Skeletal muscle cell (primary cell): ENCODE results near the gene NOL4L.

Source experiments
- DNase-seq: peaks from one replicate; pipeline ENCODE4 v3.0.0-alpha.2; 2010; ENCODE audit warnings: low read depth
- H3K4me3 ChIP-seq: 2 replicates; pipeline ENCODE4 v1.5.1; 2011; ENCODE audit warnings: low read depth, mild to moderate bottlenecking, control low read depth, low read length, moderate library complexity

The NOL4L gene

DNA sequence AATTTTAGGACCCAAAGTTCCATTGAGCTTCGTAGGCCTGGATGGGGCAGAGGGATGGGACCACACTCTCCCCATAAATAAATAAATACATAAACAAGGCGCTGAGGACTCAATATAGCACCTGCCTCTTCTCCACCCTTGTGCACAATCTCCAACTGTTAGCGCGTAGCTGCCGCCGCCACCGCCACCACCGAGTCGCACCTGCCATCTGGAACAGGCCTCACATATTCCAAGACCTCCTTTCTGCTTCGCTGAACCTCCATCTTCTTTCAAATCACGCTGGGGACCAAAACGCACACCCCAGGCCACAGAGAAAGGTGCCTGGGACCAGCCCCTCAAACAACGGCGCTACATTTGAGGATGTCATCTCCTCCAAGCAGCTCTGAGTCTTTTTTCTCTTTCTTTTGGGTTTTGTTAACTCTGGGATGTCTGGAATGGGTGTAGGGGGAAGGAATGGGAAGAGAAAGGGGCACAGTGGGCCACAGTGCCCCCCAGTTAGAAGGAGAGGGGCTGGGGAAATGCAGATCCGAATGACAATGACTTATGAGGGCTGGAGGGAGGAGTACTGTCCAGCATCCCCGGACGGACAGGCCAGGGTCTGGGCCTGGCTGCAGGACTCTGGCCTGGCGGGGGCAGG lies 49.7 kb downstream of the NOL4L start:
- H3K4me3 ChIP-seq: no peak overlapping the region
- DNase-seq: no peak

DNA sequence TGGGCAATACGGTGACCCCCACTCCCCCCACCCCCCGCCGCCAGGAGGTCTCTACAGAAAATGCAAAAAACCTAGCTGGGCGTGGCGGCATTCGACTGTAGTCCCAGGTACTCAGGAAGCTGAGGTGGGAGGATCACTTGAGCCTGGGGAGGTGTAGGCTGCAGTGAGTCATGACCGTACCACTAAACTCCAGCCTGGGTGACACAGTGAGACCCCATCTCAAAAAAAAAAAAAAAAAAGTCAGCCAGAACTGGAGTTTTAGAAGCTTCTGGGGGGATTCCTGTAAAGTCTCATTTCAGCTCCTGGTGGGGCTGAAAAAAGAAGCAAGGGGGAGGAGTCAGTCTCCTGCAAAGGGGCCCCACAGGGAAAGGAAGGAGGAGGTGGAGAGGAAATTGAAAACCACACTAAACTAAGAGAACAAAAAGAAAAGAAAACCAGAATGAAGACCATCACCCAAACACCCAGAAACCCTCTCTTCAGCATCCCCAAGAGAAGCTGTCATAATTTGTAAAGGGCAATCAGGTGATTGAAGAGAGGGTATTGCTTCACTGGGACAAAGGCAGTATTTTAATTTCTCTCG lies 50.4 kb downstream of the NOL4L start:
- H3K4me3 ChIP-seq: no peak overlapping the region

GRCh38 chr20:32533732-32534131 lies 51.4 kb downstream of the NOL4L start:
- no peak overlapping the region for H3K4me3 ChIP-seq
- no peak for DNase-seq

More for the DNA sequence above, 50.4 kb downstream of the NOL4L start:
- no peak for DNase-seq

- no peak overlapping the region for H3K4me3 ChIP-seq
- no peak for DNase-seq
These were observed 52.9 kb downstream of the NOL4L start for GRCh38 chr20:32532246-32532645.

DNA sequence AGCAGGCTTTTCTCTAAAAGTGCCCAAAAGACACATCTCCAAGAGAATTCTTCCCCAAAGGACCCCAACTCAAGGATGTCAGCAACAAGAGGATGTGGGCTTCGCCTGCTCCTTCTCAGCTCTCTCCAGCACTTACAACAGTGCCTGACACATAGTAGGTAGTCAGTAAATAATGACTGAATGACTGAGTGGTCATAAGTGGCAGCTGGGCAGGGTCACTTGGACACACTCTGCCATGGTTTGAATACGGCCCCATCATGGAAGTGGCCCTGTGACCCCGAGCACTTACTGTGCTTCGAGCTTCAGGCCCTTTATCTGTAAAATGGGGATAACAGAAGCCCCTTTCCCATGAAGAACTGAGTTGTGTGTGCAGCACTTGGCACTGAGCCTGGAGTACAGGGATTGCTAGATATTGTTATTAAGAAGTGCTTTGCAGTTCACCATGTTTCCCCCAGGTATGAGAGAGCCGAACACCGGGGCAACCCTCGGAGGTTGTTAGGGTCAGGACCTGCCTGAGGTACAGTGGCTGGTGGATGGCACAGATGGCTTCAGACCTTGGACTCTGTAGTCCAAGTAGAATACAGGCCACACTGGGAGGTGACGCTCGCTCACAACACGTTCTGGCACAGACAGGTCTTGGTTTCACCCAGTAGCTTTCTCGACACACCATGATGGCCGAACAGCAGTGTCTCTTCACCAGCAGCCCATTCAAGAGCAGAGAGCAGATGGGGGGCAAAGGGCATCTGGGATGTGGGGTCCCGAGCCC lies 56.0 kb downstream of the NOL4L start:
- H3K4me3 ChIP-seq: no peak overlapping the region
- DNase-seq: no peak

DNA sequence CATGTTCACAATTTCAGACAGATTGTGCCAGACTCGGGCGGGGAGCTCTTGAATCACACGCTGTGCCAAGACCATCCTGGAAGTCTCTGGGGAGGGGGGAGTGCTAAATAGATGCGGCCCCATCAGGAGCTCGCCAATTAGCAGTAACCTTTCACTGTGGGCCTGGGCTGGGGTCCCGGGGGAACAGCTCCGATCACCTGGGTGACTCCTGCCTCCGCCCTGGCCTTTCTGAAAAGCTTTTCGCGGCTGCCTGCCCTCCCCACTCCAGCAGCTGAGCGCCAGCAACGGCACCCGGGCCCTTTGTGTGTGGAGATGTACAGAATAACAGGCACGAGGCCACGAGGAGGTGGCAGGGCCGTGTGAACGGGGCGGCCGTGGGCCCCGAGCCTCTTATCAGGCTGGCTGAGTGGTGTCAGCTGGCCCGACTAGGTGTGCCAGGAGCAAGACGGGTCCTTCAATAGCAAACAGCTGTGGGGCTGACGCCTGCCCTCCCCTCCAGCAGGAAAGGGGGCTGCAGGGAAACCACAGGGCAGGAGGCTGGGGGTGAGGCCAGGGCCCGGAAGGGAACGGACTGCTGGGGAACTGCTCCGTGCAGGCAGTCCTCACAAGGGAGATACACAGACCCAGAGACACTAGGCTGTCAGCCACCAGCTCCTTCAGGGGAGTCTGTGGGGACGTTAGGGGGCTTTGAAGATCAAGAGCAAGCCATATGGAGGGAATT lies 56.8 kb downstream of the NOL4L start:
- no peak overlapping the region for H3K4me3 ChIP-seq
- DNase-seq: no peak

GRCh38 chr20:32527447-32528055 lies 57.6 kb downstream of the NOL4L start:
- no peak for DNase-seq
- H3K4me3 ChIP-seq: no peak overlapping the region

DNA sequence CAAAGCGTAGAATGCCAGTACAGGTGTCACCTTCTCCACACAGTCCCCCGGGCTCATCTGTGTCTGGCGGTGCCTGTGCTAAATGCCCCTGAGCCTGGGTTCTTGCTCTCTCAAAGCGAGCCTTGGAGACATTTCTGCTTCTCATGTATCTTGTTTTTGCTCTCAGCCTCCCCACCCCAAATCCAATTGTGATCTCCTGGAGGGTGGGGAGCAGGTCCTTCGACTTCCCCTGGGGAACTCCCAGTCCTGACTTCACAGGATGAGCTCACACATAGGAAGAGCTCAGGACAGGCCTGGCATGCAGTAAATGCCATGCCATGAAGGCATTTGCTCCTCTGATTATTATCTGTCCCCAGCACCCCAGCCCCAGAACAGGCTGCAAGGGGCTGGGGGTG lies 58.1 kb downstream of the NOL4L start:
- DNase-seq: no peak
- no peak overlapping the region for H3K4me3 ChIP-seq

DNA sequence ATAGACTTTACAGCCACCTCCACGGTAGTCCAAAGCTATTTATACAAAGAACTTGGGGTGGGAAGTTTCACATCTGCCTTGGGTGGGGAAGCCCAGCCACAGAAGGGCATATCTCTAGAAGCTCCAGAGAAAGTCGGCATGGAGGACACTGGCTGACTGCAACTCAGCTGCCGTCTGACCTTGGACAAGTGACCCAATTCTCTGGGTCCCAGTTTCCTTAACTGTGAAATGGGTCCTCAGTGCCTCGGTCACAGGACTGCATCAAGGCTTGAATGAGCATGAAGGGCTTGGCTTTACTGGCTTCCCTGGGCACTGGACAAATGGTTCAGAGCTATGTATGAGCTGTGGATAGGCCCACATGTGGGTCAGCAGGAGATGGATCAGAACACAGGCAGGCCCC lies 58.6 kb downstream of the NOL4L start:
- H3K4me3 ChIP-seq: no peak overlapping the region
- DNase-seq: no peak

DNA sequence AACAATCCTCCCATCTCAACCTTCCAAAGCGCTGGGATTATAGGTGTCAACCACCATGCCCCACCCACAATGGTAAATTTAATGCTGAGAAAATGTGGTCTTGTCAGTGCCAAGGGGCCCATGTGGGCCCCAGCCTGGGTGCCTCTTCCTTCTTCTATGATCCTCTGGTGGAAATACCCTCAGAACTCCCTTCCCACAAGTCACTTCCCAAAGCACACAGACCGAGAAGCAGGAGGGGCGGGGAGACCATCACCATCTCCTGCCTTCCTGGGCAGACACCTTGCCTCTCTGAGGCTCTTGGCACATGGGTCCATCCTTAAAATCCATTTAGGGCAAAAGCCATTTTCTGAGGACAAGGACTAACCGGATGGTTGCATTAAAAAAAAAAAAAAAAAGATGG lies 59.0 kb downstream of the NOL4L start:
- H3K4me3 ChIP-seq: no peak overlapping the region
- DNase-seq: no peak

DNA sequence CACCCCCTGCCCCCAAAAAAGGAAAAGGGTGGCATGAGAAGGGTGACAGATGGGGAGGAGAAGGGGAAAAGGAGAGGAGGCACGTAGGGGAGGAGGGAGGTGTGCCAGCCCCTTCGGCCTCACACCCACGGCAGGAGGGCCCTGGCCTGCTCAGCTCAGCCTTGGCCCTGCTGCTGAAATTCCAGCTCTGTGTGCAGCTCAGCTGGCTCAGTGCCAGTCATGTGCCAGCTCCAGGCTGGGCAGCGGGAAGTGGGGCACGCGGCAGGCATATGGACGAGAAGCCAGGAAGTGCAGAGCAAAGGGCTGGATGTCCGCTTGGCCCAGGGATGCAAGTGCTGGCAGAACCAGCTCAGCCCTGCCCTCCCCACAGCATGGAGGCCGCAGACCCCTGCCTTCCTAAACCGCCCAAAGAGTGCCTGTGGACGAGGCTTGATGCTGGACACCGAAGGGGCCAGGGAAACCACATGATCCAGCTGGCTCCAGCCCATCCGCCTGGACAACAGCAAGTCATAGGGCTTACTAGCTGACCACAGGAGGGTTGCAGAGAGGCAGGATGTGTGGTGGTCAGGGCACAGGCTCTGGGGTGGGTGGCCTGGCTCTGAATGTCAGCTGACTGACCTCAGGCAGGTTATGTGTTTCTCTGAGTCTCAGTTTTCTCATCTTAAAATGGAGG lies 60.2 kb downstream of the NOL4L start:
- DNase-seq: no peak
- no peak overlapping the region for H3K4me3 ChIP-seq

GRCh38 chr20:32523613-32524213 lies 61.4 kb downstream of the NOL4L start:
- DNase-seq: no peak

GRCh38 chr20:32522776-32523612 lies 62.1 kb downstream of the NOL4L start:
- no peak for DNase-seq
- no peak overlapping the region for H3K4me3 ChIP-seq

More at GRCh38 chr20:32523613-32524213, 61.4 kb downstream of the NOL4L start:
- H3K4me3 ChIP-seq: no peak overlapping the region

DNA sequence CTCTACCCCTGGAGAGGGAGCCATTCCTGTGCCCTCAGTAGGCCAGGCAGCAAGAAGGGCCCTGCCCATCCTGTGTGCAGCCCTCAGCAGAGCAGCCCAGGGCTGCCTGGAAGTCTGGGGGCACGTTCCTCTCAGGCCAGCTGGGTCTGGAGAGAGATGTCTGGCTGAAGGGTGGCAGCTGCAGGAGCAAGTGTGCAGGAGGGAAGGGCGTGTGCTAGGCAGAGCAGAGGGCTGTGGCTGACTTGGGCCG lies 62.7 kb downstream of the NOL4L start:
- no peak for DNase-seq

DNA sequence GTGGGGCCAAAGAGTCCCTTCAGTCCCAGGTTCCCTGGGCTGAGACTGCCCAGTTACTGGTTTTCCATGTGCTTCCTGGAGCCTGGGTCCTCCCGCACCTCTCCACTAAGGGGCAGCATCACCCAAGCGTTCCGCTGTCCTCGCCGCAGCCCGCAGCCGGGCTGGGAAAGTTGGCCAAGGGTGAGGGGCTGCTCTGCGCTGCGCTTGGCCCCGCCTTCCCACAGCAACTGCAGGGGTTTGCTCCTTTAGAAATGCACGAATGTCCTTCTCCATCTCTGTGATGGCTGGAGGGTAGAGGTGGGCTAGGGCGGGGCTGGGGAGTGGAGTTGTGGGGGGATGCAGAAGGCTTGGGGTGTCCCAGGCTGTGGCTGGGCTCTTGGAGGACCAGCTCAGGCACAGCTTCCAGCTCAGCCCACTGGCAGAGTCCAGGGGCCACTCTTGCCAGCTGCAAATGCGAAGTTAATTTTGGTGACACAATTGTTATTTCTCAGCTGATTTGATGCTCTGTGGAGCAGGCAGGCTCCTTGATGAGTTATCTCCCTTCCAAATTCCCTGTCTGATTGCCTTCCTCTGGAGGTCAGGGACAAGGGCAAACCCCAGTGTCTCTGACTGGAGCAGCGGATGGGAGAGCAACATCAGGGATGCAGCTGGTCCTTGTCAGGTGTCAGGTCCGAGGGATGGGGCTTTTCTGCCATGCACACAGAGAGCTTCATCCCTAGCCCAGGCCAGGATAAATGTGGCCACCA lies 63.2 kb downstream of the NOL4L start:
- no peak for DNase-seq

More for the DNA sequence above, 62.7 kb downstream of the NOL4L start:
- no peak overlapping the region for H3K4me3 ChIP-seq

GRCh38 chr20:32520927-32521203 lies 64.3 kb downstream of the NOL4L start:
- no peak for DNase-seq
- no peak overlapping the region for H3K4me3 ChIP-seq

More for the DNA sequence above, 63.2 kb downstream of the NOL4L start:
- H3K4me3 ChIP-seq: no peak overlapping the region

- DNase-seq: no peak
- no peak overlapping the region for H3K4me3 ChIP-seq
These were observed 65.8 kb downstream of the NOL4L start for GRCh38 chr20:32519381-32519730.
